Measurements from ENCODE around the gene PUS1. TPM values are rescaled to one million over a fixed set of nuclear protein-coding genes. Genes with fewer than 3 reads are reported as not detected.
"Not testable (repeated sequence)": the region's sequence is repeated elsewhere in the genome, so short reads cannot be mapped to it uniquely, and the experiment has no call there.

Gene PUS1
- total and polyA plus RNA-seq, 2 donors from 2014 or later, result 16.1 to 28.8 TPM

DNA sequence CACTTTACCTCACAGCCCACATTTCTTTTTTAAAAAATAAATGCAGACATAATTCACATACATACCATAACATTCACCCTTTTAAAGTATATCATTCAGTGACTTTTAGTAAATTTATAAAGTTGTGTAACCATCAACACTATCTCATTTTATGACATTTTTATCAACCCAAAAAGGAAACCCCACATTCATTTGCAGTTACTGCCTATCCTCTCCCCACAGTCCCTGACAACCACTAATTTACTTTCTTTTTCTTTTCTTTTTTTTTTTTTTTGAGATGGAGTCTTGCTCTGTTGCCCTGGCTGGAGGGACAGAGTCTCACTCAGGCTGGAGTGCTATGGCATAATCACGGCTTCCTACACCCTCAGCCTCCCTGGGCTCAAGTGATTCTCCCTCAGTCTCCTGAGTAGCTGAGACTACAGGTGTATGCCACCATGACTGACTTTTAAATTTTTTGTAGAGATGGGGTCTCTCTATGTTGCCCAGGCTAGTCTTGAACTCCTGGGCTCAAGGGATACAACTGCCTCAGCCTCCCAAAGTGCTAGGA, 19.2 kb downstream of the PUS1 start:
- Histone ChIP-seq H3K9me3 (ENCODE audit: control insufficient read depth in 2 of 3, insufficient read depth in 1 of 3, low read length in 3 of 3) (no peaks in the 10 kb centered on the region), H3K36me3 (ENCODE audit: control insufficient read depth in 2 of 3, insufficient read depth in 3 of 3, low read length in 3 of 3) (peaks cover 0 to 3% (median 0%) of the 10 kb centered on the region in 3 donors), H3K27ac (ENCODE audit: low read depth in 2 of 2, low read length in 2 of 2) (no peak overlapping the region), H3K27me3 (ENCODE audit: control insufficient read depth, insufficient read depth, low read length) (no peaks in the 10 kb centered on the region), H3K4me1 (ENCODE audit: control insufficient read depth in 2 of 3, insufficient read depth in 2 of 3, low read depth in 1 of 3, low read length in 3 of 3) (peaks cover 0 to 4% (median 0%) of the 10 kb centered on the region in 3 donors), H3K9ac (ENCODE audit: low read length in 3 of 3) (no peak overlapping the region), H3K4me3 (ENCODE audit: low read length in 3 of 3) (no peak overlapping the region)
- DNase-seq (no peak), FAIRE-seq (no peak)
- TF ChIP-seq, protein P1, sequence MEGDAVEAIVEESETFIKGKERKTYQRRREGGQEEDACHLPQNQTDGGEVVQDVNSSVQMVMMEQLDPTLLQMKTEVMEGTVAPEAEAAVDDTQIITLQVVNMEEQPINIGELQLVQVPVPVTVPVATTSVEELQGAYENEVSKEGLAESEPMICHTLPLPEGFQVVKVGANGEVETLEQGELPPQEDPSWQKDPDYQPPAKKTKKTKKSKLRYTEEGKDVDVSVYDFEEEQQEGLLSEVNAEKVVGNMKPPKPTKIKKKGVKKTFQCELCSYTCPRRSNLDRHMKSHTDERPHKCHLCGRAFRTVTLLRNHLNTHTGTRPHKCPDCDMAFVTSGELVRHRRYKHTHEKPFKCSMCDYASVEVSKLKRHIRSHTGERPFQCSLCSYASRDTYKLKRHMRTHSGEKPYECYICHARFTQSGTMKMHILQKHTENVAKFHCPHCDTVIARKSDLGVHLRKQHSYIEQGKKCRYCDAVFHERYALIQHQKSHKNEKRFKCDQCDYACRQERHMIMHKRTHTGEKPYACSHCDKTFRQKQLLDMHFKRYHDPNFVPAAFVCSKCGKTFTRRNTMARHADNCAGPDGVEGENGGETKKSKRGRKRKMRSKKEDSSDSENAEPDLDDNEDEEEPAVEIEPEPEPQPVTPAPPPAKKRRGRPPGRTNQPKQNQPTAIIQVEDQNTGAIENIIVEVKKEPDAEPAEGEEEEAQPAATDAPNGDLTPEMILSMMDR (IDR thresholded peaks at IDR 0.05; ENCODE audit: borderline replicate concordance, extremely low read depth, insufficient read depth), result no peak
- intact Hi-C loops (cut with DNase I), result no loop called here

DNA sequence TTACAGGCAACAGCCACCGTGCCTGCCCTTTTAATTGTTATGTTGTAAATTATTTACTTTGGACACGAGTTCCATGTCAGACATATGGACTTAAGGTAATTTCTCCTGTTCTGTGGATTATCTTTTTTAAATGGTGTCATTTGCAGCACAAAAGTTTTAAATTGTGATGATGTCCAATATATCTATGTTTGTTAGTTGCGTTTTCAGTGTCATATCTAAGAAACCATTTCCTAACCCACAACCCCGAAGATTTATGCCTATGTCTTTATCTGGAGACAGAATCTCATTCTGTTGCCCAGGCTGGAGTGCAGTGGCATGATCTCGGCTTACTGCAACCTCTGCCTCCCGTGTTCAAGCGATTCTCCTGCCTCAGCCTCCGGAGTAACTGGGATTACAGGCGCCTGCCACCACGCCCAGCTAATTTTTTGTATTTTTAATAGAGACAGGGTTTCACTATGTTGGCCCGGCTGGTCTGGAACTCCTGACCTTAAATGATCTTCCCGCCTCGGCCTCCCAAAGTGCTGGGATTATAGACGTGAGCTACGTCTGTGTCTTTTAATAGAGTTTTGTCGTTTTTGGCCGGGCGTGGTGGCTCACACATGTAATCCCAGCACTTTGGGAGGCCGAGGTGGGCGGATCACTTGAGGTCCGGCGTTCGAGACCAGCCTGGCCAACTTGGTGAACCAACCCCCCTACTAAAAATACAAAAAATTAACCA, 19.8 kb downstream of the PUS1 start:
- intact Hi-C loops (cut with DNase I); FAIRE-seq; H3K27me3 ChIP-seq (ENCODE audit: control insufficient read depth, insufficient read depth, low read length); H3K4me1 ChIP-seq (ENCODE audit: control insufficient read depth in 2 of 3, insufficient read depth in 2 of 3, low read depth in 1 of 3, low read length in 3 of 3); H3K36me3 ChIP-seq (ENCODE audit: control insufficient read depth in 2 of 3, insufficient read depth in 3 of 3, low read length in 3 of 3); H3K9me3 ChIP-seq (ENCODE audit: control insufficient read depth in 2 of 3, insufficient read depth in 1 of 3, low read length in 3 of 3): not testable (repeated sequence)
- peak overlapping the region in 1 of 3 donors; percentile 40 for H3K9ac ChIP-seq (ENCODE audit: low read length in 3 of 3)
- peak overlapping the region; percentile 24 to 77 (median 53) for H3K4me3 ChIP-seq (ENCODE audit: low read length in 3 of 3)
- peak overlapping the region; percentile 51 to 76 for H3K27ac ChIP-seq (ENCODE audit: low read depth in 2 of 2, low read length in 2 of 2)
- DNase-seq, result peak in 1 of 5 donors; percentile 8

GRCh38 chr12:131949431-131950181, 20.5 kb downstream of the PUS1 start, which contains the start of gene EP400:
Gene EP400, plus strand, starts transcription at chr12:131949942. Its CDS starts 10,678 bp downstream, at chr12:131960620.
- TF ChIP-seq, protein P1 (IDR thresholded peaks at IDR 0.05; ENCODE audit: borderline replicate concordance, extremely low read depth, insufficient read depth), result peak; percentile 68
- Histone ChIP-seq H3K4me3 (ENCODE audit: low read length in 3 of 3) (peak within 1 kb of the TSS; percentile 68 to 78 (median 77)), H3K27ac (ENCODE audit: low read depth in 2 of 2, low read length in 2 of 2) (peak within 1 kb of the TSS; percentile 51 to 76), H3K36me3 (ENCODE audit: control insufficient read depth in 2 of 3, insufficient read depth in 3 of 3, low read length in 3 of 3) (no peaks in the 10 kb centered on the region), H3K9me3 (ENCODE audit: control insufficient read depth in 2 of 3, insufficient read depth in 1 of 3, low read length in 3 of 3) (no peaks in the 10 kb centered on the region), H3K9ac (ENCODE audit: low read length in 3 of 3) (peak within 1 kb of the TSS; percentile 39 to 91 (median 77)), H3K27me3 (ENCODE audit: control insufficient read depth, insufficient read depth, low read length) (no peaks in the 10 kb centered on the region), H3K4me1 (ENCODE audit: control insufficient read depth in 2 of 3, insufficient read depth in 2 of 3, low read depth in 1 of 3, low read length in 3 of 3) (peaks cover 0 to 4% (median 0%) of the 10 kb centered on the region in 3 donors)
- intact Hi-C loops (cut with DNase I), result no loop called here
- FAIRE-seq (no peak), DNase-seq (peak; percentile 93 to 99 (median 96))

Data from kidney (tissue), 14 donors.